Muscle layer of colon (tissue), 2 donors: ENCODE results near the gene MACC1.

ENCODE experiments used
- H3K27ac ChIP-seq: one replicate; pipeline ENCODE4 v1.7.0; 2013; ENCODE audit warnings: low read depth, mild to moderate bottlenecking, low read length, moderate library complexity
- H3K27me3 ChIP-seq, 2 donors: one replicate each; pipeline ENCODE4 v1.7.0; 2013; ENCODE audit warnings: low read length in 2 of 2, mild to moderate bottlenecking in 2 of 2; ENCODE audit not compliant: insufficient read depth in 2 of 2, control insufficient read depth in 1 of 2
- H3K36me3 ChIP-seq: one replicate; pipeline ENCODE4 v1.7.0; 2013; ENCODE audit warnings: mild to moderate bottlenecking, low read length; ENCODE audit not compliant: insufficient read depth
- H3K4me1 ChIP-seq: one replicate; pipeline ENCODE4 v1.7.0; 2013; ENCODE audit warnings: mild to moderate bottlenecking, low read length; ENCODE audit not compliant: insufficient read depth
- H3K4me3 ChIP-seq, 2 donors: one replicate each; pipeline ENCODE4 v1.7.0; 2013; ENCODE audit warnings: low read length in 2 of 2, low read depth in 1 of 2, mild to moderate bottlenecking in 1 of 2, moderate library complexity in 1 of 2
- H3K9ac ChIP-seq: one replicate; pipeline ENCODE4 v1.7.0; 2013; ENCODE audit warnings: low read length
- H3K9me3 ChIP-seq: one replicate; pipeline ENCODE4 v1.7.0; 2013; ENCODE audit warnings: mild to moderate bottlenecking, low read length
- donor health status: abdominal sarcoma.
- donor health status: Adenocarcinoma of cecum.

MACC1 gene

GRCh38 chr7:20217193-20217948, at the start of gene MACC1:
TSS of gene MACC1 (minus strand) at chr7:20217384. CDS start at chr7:20161862, 55,522 bp downstream.
- no peaks in the 10 kb centered on the region for H3K27me3 ChIP-seq
- no peaks in the 10 kb centered on the region for H3K36me3 ChIP-seq
- no peaks in the 10 kb centered on the region for H3K9me3 ChIP-seq
- H3K27ac ChIP-seq: no peak within 1 kb of the TSS
- H3K4me1 ChIP-seq: peaks cover 9% of the 10 kb centered on the region
- no peak within 1 kb of the TSS for H3K9ac ChIP-seq
- no peak within 1 kb of the TSS for H3K4me3 ChIP-seq

DNA sequence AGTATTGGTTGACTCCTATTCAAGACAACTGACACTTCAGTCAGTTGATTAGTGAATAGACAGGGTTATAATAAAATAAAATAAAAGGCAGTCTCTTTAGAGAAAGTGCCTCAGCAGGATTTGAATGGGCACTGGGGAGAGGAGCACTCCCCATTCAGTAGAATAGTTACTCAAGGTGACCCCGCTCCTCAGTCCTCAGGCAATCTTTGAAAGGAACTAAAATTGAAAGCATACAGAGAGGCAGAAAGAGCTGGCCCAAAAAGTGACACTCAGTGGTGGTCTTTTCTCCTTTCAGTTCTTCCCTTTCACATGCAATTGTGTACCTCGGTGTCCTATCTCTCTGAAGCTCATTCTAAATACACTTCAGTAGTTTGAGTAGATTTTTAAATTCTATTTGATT, 47.4 kb upstream of the MACC1 start:
- H3K9ac ChIP-seq: no peak overlapping the region
- H3K4me1 ChIP-seq: no peaks in the 10 kb centered on the region
- H3K27me3 ChIP-seq: no peaks in the 10 kb centered on the region
- no peaks in the 10 kb centered on the region for H3K36me3 ChIP-seq
- H3K4me3 ChIP-seq: no peak overlapping the region
- H3K27ac ChIP-seq: no peak overlapping the region
- H3K9me3 ChIP-seq: no peaks in the 10 kb centered on the region

- Histone ChIP-seq H3K27ac (no peak overlapping the region), H3K27me3 (no peaks in the 10 kb centered on the region), H3K4me1 (no peaks in the 10 kb centered on the region), H3K9ac (no peak overlapping the region), H3K9me3 (no peaks in the 10 kb centered on the region), H3K4me3 (no peak overlapping the region), H3K36me3 (no peaks in the 10 kb centered on the region)
Measured at GRCh38 chr7:20260223-20260622, 43.0 kb upstream of the MACC1 start.

- H3K9ac ChIP-seq: no peak overlapping the region
- no peaks in the 10 kb centered on the region for H3K27me3 ChIP-seq
- H3K27ac ChIP-seq: no peak overlapping the region
- H3K36me3 ChIP-seq: no peaks in the 10 kb centered on the region
- no peak overlapping the region for H3K4me3 ChIP-seq
- no peaks in the 10 kb centered on the region for H3K9me3 ChIP-seq
- no peaks in the 10 kb centered on the region for H3K4me1 ChIP-seq
Measured at GRCh38 chr7:20257212-20257611, 40.0 kb upstream of the MACC1 start.

GRCh38 chr7:20249920-20250319, 32.7 kb upstream of the MACC1 start:
- Histone ChIP-seq H3K9ac (no peak overlapping the region), H3K27ac (no peak overlapping the region), H3K4me3 (no peak overlapping the region), H3K9me3 (no peaks in the 10 kb centered on the region), H3K27me3 (no peaks in the 10 kb centered on the region), H3K4me1 (no peaks in the 10 kb centered on the region), H3K36me3 (no peaks in the 10 kb centered on the region)

- H3K27ac ChIP-seq: no peak overlapping the region
- H3K4me1 ChIP-seq: no peaks in the 10 kb centered on the region
- H3K9ac ChIP-seq: no peak overlapping the region
- H3K27me3 ChIP-seq: no peaks in the 10 kb centered on the region
- H3K4me3 ChIP-seq: no peak overlapping the region
- H3K9me3 ChIP-seq: no peaks in the 10 kb centered on the region
- no peaks in the 10 kb centered on the region for H3K36me3 ChIP-seq
Measured at GRCh38 chr7:20249376-20249775, 32.2 kb upstream of the MACC1 start.

- Histone ChIP-seq H3K9me3 (no peaks in the 10 kb centered on the region), H3K27ac (no peak overlapping the region), H3K27me3 (no peaks in the 10 kb centered on the region), H3K4me3 (no peak overlapping the region), H3K4me1 (no peaks in the 10 kb centered on the region), H3K9ac (no peak overlapping the region), H3K36me3 (no peaks in the 10 kb centered on the region)
Measured at GRCh38 chr7:20246236-20246635, 29.1 kb upstream of the MACC1 start.

DNA sequence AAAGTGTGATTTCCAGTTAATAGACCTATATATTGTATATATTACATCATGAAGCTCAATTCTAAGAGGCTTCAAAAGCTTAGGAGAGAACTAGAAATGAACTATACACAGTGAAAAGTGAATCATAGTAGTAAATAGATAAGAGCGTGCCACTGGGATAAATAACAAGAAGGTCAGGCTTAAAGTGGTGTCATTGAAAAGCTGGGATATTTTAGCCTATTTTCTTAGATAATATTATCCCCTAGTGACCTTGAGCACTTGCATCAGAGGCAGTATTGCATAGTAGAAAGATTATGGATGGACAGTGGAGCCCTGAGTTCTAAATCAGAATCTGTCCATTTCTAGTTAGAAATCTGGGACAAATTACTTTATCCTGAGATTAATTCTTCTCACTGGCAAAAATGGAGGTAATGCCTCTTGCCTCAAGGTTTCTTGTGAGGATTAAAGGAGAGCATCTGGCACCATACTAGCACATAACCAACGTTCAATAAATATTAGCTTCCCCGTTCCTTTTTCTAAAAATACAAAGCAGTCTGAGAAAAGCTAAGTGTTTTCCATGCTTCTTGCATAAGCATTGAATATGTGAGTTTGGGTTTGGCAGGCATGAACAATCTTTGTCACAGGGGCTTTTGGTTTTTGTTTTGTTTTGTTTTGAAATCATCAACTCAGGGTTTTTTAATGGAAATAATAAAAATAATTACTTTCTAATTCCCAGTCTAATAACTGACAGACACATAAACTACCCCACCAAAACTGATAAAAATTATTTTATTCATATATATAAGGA, 27.3 kb upstream of the MACC1 start:
- Histone ChIP-seq H3K27ac (no peak overlapping the region), H3K4me1 (no peaks in the 10 kb centered on the region)

GRCh38 chr7:20241911-20242261, 24.7 kb upstream of the MACC1 start:
- no peaks in the 10 kb centered on the region for H3K9me3 ChIP-seq
- no peaks in the 10 kb centered on the region for H3K27me3 ChIP-seq
- no peak overlapping the region for H3K9ac ChIP-seq
- no peaks in the 10 kb centered on the region for H3K36me3 ChIP-seq
- no peak overlapping the region for H3K4me3 ChIP-seq
- no peaks in the 10 kb centered on the region for H3K4me1 ChIP-seq
- no peak overlapping the region for H3K27ac ChIP-seq

More for the DNA sequence above, 27.3 kb upstream of the MACC1 start:
- H3K36me3 ChIP-seq: no peaks in the 10 kb centered on the region
- H3K4me3 ChIP-seq: no peak overlapping the region
- H3K27me3 ChIP-seq: no peaks in the 10 kb centered on the region
- no peaks in the 10 kb centered on the region for H3K9me3 ChIP-seq
- no peak overlapping the region for H3K9ac ChIP-seq

- H3K4me1 ChIP-seq: no peaks in the 10 kb centered on the region
- H3K36me3 ChIP-seq: no peaks in the 10 kb centered on the region
- no peaks in the 10 kb centered on the region for H3K27me3 ChIP-seq
- H3K9ac ChIP-seq: no peak overlapping the region
- H3K4me3 ChIP-seq: no peak overlapping the region
- no peak overlapping the region for H3K27ac ChIP-seq
- no peaks in the 10 kb centered on the region for H3K9me3 ChIP-seq
Measured at GRCh38 chr7:20241194-20241910, 24.2 kb upstream of the MACC1 start.

DNA sequence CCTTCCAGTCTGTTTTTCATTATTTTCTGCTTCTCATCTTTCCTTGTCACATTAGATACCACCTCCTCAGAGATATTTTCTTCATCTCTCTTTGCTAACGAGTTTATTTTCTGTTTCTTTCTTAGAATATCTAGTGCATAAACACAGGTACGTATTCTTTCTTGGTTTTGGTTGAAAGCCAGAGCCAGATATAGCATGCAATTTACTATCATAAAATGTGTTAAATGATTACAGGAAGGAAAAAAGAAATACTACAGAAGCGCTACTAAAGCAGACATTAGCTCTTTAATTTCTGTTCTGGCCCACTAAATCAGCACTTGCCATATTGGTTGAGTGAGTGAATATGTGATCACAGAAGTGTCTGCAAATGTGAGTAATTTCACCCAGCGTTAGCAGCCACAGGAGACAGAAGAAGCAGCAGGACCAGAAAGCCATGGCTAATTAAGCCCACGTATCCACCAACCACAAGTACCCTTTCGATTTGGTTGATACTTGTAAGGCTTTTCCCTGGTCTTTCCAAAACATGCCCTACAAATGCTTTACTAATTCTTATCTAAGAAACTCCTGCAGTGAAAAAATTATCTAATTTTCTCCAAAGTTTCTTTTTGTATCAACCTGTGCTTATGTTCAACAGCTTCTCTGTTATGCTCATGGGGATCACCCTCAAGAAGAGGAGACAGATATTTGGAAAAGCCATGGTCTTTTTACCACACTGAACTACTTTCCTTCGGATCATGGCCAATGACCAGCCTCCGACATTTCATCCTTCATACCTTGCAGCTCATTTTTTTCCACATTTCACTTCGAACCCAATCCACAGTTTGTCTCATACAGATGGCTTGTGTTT, 23.1 kb upstream of the MACC1 start:
- no peak overlapping the region for H3K27ac ChIP-seq
- H3K4me3 ChIP-seq: no peak overlapping the region
- no peaks in the 10 kb centered on the region for H3K36me3 ChIP-seq
- no peaks in the 10 kb centered on the region for H3K9me3 ChIP-seq
- H3K4me1 ChIP-seq: no peaks in the 10 kb centered on the region
- H3K9ac ChIP-seq: no peak overlapping the region
- H3K27me3 ChIP-seq: no peaks in the 10 kb centered on the region
